GM20431 (cell line): ENCODE data around the gene NAB2.

ENCODE experiments used
- in situ Hi-C: fragments of 300-500 bp; cut with MseI, MboI; formaldehyde crosslinking; loops from one replicate; pipeline ENCODE4 v1.15.0; 2020; ENCODE audit warnings: low sequenced_read_pairs; ENCODE audit not compliant: unreplicated experiment

Gene NAB2

GRCh38 chr12:57092529-57092862 is 3.6 kb downstream of the NAB2 start:
- in situ Hi-C loops = no loop called here

GRCh38 chr12:57092876-57093414 is 4.0 kb downstream of the NAB2 start:
- in situ Hi-C loops = no loop called here

GRCh38 chr12:57093415-57094207 is 4.7 kb downstream of the NAB2 start:
- in situ Hi-C loops = no loop called here

- in situ Hi-C loops = no loop called here
These were observed 5.6 kb downstream of the NAB2 start for GRCh38 chr12:57094208-57095160.

- in situ Hi-C loops = no loop called here
These were observed 6.5 kb downstream of the NAB2 start for GRCh38 chr12:57095440-57095839.

GRCh38 chr12:57096099-57096572 is 7.2 kb downstream of the NAB2 start:
- in situ Hi-C loops = no loop called here

- in situ Hi-C loops = no loop called here
These were observed 8.0 kb downstream of the NAB2 start for GRCh38 chr12:57096748-57097553.

GRCh38 chr12:57097554-57097835 is 8.6 kb downstream of the NAB2 start:
- in situ Hi-C loops = no loop called here

GRCh38 chr12:57098546-57098945 is 9.6 kb downstream of the NAB2 start:
- in situ Hi-C loops = no loop called here

GRCh38 chr12:57099047-57099714 is 10.3 kb downstream of the NAB2 start:
- in situ Hi-C loops = no loop called here

GRCh38 chr12:57099766-57100165 is 10.9 kb downstream of the NAB2 start:
- in situ Hi-C loops = no loop called here

GRCh38 chr12:57101892-57102695 is 13.2 kb downstream of the NAB2 start:
- in situ Hi-C loops = no loop called here

- in situ Hi-C loops = no loop called here
These were observed 14.9 kb downstream of the NAB2 start for GRCh38 chr12:57103856-57104255.

- in situ Hi-C loops = no loop called here
These were observed 15.5 kb downstream of the NAB2 start for GRCh38 chr12:57104292-57104910.

- in situ Hi-C loops = no loop called here
These were observed 16.3 kb downstream of the NAB2 start for GRCh38 chr12:57105011-57105753.

- in situ Hi-C loops = no loop called here
These were observed 17.3 kb downstream of the NAB2 start for GRCh38 chr12:57106021-57106708.

- in situ Hi-C loops = no loop called here
These were observed 18.7 kb downstream of the NAB2 start for GRCh38 chr12:57107456-57108155.
